Cardiac muscle cell (in vitro differentiated cells and primary cell): ENCODE data around the gene COL10A1. TPM values are rescaled to one million over a fixed set of nuclear protein-coding genes. Genes with fewer than 3 reads are reported as not detected.

Experiments
- DNase-seq, 2 donors: peaks; one replicate each; pipeline versions ENCODE4 v3.0.0 to v3.0.0-alpha.2; 2010 to 2017; ENCODE audit warnings: low read depth in 1 of 2, low spot score in 1 of 2
- H3K27ac ChIP-seq: fragments of 200-600 bp; sonication (generic); 2 replicates; pipeline ENCODE4 v1.5.1; 2016
- H3K27me3 ChIP-seq: fragments of 200-600 bp; sonication (generic); 2 replicates; pipeline ENCODE4 v1.6.0; 2016; ENCODE audit warnings: control low read depth
- H3K36me3 ChIP-seq: fragments of 200-600 bp; sonication (generic); 2 replicates; pipeline ENCODE4 v1.5.1; 2016; ENCODE audit warnings: control low read depth
- H3K4me1 ChIP-seq: fragments of 200-600 bp; sonication (generic); 2 replicates; pipeline ENCODE4 v1.8.1; 2017; ENCODE audit warnings: low read depth, mild to moderate bottlenecking, mixed run types
- H3K4me3 ChIP-seq: fragments of 200-600 bp; sonication (generic); 2 replicates; pipeline ENCODE4 v1.5.1; 2016; ENCODE audit warnings: mild to moderate bottlenecking
- H3K9me3 ChIP-seq: fragments of 200-600 bp; sonication (generic); 2 replicates; pipeline ENCODE4 v1.5.1; 2017; ENCODE audit warnings: low read depth, mild to moderate bottlenecking, control low read depth
- CTCF ChIP-seq: IDR thresholded peaks from 2 replicates; pipeline ENCODE4 v1.5.1; 2012; ENCODE audit warnings: low read depth, mild to moderate bottlenecking, low read length
- polyA plus RNA-seq: library from polyadenylated mRNA; unstranded; fragments of >200 nt; fragmentation: Nextera tagmentation; extraction: Ambion mirVana; gene quantifications from 2 replicates; pipeline ENCODE4 v1.2.1, GENCODE V29; 2016
- total RNA-seq: library from RNA; depleted of rRNA; stranded (reverse); fragments of >200 nt; gene quantifications from 2 replicates; pipeline ENCODE4 v1.2.3, GENCODE V29; 2016

Gene COL10A1
- total and polyA plus RNA-seq, 2 experiments from 2014 or later, result 0.13 TPM; not detected in 1

GRCh38 chr6:116111552-116112528 lies 14.1 kb downstream of the COL10A1 start:
- peak; percentile 74 for TF ChIP-seq CTCF
- no peaks in the 10 kb centered on the region for H3K27me3 ChIP-seq
- peaks cover 9% of the 10 kb centered on the region for H3K4me1 ChIP-seq
- no peak overlapping the region for H3K4me3 ChIP-seq
- H3K27ac ChIP-seq, result no peak overlapping the region
- H3K36me3 ChIP-seq, result peaks cover 17% of the 10 kb centered on the region
- DNase-seq, result peak; percentile 60 to 65
- no peaks in the 10 kb centered on the region for H3K9me3 ChIP-seq

GRCh38 chr6:116108836-116109235 lies 17.1 kb downstream of the COL10A1 start:
- TF ChIP-seq CTCF, result no peak
- H3K4me1 ChIP-seq, result peaks cover 20% of the 10 kb centered on the region
- no peak overlapping the region for H3K27ac ChIP-seq
- no peak overlapping the region for H3K4me3 ChIP-seq
- H3K27me3 ChIP-seq, result no peaks in the 10 kb centered on the region
- no peaks in the 10 kb centered on the region for H3K36me3 ChIP-seq
- H3K9me3 ChIP-seq, result no peaks in the 10 kb centered on the region
- DNase-seq, result peak in 1 of 2 donors; percentile 36

DNA sequence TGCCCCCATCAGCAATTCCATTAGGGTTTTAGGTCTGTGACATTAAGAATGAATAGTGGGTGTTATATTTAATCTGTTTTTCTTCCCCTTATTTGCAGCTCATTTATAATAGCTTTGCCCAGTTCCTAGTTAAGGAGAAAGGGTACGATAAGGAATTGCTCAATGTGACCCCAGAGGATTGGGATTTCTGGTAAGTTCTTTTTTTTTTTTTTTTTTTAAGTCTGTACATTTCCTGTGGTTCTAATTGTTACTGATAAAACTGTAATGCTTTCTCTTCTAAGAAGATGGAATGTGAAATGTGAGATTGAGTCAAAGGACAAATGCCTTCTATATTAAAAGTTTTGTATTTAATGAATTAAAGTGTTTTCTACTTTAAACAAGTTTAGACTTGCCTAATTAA lies 19.8 kb downstream of the COL10A1 start:
- H3K27ac ChIP-seq, result no peak overlapping the region
- peaks cover 10% of the 10 kb centered on the region for H3K4me1 ChIP-seq
- no peak overlapping the region for H3K4me3 ChIP-seq

DNA sequence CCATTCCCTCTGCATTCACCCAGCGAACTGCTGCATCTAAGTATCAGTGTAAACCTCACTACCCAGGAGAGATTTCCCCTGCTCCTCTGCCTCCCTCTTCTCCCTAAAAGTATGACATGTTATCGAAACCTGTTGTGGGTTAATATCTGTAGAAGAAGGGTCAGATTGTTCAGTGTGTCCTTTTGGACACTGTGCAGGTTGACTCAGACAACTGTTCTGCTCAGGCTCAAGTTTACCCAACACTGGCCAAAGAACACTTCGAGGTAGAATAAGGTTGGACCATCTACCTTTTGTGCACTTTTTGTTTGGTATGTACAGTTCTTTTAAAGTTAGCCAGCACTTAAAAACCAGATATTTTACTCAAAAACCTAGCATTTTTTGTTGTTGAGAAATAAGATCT lies 20.7 kb downstream of the COL10A1 start:
- Histone ChIP-seq H3K27ac (no peak overlapping the region), H3K4me3 (no peak overlapping the region), H3K36me3 (no peaks in the 10 kb centered on the region), H3K9me3 (no peaks in the 10 kb centered on the region), H3K27me3 (no peaks in the 10 kb centered on the region), H3K4me1 (peaks cover 10% of the 10 kb centered on the region)
- no peak for DNase-seq
- TF ChIP-seq CTCF, result no peak

More for the DNA sequence above, 19.8 kb downstream of the COL10A1 start:
- H3K9me3 ChIP-seq, result no peaks in the 10 kb centered on the region
- TF ChIP-seq CTCF, result no peak
- peak in 1 of 2 donors; percentile 90 for DNase-seq
- no peaks in the 10 kb centered on the region for H3K27me3 ChIP-seq
- H3K36me3 ChIP-seq, result no peaks in the 10 kb centered on the region

DNA sequence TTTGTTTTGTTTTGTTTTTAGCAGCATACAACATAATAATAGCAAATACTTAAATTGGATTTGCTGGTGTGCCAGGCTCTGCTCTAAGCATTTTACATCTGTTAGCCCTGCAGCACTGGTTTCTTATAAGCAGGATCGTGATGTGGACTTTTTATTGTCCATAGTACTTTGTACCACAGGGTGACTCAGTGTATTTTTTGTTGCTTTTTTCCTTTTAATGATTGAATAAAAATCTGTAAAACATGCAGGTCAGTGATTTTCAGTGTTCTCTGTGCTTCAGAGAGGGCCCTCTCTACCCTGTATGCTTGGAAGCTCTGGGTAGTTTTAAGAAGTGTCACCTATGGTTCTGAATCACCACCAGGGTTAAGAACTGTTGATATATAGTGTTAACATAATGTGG lies 21.3 kb downstream of the COL10A1 start:
- H3K4me1 ChIP-seq, result peaks cover 10% of the 10 kb centered on the region
- TF ChIP-seq CTCF, result no peak

More for the DNA sequence above, 21.3 kb downstream of the COL10A1 start:
- no peak overlapping the region for H3K4me3 ChIP-seq
- H3K9me3 ChIP-seq, result no peaks in the 10 kb centered on the region
- H3K27ac ChIP-seq, result no peak overlapping the region
- H3K27me3 ChIP-seq, result no peaks in the 10 kb centered on the region
- DNase-seq, result no peak
- H3K36me3 ChIP-seq, result no peaks in the 10 kb centered on the region
